Measurements from ENCODE around the gene NRCAM.

Gene NRCAM

DNA sequence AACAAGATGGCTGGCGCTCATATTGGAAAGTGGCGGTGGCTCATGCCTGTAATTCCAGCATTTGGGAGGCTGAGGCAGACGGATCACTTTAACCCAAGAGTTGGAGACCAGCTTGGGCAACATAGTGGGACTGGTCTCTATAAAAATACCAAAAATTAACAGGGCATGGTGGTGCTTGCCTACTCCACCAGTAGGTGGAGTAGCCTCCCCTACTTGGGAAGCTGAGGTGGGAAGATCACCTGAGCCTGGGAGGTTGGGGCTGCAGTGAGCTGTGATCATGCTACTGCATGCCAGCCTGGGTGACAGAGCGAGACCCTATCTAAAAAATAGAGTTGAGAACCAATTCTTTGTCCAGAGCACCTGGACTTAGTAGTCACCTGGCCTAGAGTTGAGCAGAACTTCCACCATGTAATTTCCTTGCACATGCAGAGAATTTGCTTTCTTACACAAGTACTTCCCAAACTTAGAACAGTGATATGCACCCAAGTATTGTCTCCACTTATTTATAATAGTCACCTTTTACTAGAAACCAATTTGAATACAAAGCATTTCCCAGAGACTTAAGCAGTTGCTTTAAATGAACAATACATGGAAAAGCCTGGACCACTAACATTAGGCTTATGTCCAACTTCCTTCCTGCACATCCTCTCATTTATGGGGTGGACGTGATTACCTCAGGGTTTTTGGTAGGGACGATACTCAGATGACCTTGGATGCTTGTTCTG, 342.0 kb downstream of the NRCAM start:
- no peak for FAIRE-seq

DNA sequence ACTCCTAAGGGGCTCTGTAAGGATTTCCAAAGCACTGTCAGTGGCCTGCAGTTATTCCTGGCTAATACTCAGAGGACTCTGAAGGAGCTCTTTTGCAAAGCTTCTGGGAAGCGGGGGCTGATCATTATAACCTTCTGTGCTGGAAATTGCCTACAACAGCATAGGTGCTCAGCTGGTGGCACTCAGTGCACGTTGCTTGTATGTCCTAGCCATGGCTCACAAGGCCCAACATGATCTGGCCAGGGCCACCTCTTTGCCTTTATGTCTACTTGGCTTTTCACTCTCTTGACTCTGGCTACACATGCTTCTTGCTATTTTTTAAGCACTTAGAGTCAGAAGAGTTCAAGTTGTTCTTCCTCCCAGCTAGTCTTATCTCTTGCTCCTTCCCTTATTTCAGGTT, 343.6 kb downstream of the NRCAM start:
- FAIRE-seq, result no peak

DNA sequence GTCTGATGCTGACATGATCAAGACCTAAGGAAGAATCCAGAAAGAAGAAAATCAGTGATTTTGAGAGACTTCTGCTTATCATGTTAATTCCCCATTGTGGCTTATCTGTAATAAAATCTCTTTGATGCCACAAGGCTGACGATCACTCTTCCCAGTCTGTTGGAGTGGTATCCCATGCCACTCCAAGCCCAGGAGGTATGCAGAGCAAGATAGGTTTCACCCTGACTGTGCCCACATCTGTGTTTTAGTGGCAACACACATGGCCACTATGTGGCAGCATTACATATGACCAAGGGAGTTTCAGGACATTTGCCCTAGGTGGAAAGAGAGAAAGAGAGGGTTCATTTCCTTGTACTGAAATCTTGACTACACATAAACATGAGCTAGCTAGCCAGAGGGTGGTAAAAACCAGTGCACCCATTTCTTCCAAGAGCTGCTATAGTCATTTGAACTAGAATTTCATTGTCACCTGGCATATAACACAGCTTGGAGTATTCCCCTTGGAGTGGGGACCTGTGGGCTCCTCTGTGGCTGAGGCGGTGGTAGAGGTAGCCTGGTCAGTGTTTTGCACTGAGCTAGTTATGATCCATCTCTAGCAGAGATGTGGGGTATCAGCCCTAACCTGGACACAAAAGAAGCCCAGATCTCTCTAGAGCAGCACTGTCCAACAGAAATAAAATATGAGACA, 346.9 kb downstream of the NRCAM start:
- FAIRE-seq, result no peak

DNA sequence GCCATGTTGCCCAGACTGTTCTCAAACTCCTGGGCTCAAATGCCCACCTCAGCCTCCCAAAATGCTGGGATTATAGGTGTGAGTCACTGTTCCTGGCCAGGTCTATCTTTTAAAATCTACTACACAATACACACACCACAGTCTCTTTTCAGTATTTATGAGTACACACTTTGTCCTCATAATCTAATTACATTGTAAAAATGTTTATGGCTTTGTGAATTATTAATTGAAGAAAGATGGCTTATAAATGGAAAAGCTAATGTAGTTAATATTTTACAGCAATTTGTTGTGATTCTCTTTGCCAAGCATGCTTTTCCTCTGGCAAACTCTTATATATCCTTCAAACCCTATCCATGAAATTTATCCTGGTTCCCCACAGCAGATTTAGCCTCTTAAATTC, 348.1 kb downstream of the NRCAM start:
- no peak for FAIRE-seq

DNA sequence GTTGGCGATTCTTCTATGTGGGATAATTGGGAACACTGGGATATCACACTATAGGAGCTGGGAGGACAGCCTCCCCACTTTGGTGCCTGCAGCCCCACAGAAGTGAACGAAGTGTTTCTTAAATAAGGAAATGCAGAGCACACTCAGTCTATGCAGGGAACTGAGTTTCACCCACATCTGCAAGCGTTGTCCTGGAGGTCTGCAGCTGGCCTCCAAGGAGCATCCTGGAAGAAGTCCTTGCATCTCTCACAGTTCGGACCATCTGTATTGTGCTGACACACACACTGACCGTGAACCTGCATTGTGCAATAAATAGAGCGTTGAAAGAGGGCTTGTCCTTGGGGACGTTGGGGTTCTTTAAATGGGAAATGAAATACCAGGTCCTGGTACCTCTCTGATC, 351.9 kb downstream of the NRCAM start:
- FAIRE-seq, result no peak

DNA sequence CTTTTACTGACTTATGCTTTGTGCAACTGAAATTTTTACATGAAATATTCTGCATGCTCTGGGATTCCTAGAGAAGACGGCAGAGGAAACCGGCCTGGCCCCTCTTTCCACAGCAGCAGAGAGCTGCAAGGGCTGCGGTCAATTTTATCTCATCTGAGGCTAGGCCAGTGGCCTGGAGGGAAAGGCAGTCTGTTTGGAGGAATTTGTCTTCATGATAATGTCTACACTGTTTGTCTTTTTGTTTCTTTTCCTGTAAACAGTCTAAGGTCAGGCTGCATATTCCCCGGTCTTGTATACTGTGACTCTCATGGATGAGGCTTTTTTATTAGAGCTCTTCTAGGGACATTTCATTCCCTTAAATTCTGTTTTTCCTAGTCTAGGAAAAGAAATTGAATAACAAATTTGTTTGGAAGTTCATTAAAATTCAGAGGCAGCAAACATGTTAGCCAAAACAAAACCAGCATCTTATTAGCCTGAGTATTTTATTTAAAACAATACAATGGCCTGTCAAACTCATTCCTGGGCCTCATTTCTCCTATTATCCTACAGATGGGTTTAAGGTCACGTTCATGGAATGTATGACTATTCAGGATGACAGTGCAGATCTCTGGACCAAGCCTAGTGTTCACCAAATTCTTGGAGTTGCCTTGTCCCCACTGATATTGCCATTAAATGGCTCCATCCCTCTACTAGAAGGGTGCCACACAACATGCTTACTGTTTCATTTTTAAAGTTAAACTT, 352.5 kb downstream of the NRCAM start:
- no peak for FAIRE-seq

DNA sequence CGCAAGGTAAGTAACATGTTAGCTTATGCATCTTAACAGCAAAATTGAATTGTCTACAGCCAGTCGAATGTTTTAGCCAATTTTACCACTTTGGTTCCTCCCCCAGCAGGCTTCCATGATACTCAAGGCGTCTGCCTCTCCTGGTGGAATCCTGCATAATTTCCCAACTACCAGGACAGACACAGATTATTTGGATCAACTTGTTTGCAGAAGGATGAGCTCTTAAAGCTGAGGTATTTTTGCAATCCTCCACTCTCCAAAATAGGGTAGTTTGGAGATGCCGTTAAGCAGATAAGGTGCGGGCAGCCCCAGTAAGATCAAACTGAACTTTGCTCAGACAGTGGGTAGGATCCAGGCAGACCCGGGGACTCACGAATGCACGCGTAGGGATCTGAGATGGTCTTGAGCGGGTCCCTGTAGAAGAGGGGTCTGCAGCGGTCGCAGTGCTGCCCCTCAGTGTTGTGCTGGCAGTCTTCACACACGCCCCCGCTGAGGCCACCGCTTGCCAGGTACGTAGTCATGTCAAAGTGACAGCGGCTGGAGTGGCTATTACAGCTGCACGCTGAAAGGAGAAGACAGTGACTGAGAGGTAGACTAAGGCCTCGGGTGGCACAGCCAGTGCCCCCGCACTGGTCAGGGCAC, 353.4 kb downstream of the NRCAM start:
- no peak for FAIRE-seq

DNA sequence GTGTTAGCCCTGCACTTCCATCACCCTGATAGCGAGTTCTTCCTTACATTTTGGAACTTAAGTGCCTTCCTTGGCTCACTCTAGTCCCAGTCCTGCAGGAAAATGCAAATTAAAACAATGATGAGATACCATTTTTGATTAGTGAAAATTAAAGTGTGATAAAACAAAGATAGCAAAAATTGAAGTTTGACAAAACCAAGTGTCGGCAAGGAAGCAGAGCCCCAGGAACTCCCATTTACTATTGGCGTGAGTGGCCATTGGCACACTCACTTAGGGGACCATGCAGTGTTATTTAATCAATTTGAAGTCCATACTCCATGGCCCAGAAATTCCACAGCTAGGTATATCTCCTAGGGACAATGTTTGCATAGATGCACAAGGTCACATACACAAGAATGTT, 354.5 kb downstream of the NRCAM start:
- FAIRE-seq, result no peak

DNA sequence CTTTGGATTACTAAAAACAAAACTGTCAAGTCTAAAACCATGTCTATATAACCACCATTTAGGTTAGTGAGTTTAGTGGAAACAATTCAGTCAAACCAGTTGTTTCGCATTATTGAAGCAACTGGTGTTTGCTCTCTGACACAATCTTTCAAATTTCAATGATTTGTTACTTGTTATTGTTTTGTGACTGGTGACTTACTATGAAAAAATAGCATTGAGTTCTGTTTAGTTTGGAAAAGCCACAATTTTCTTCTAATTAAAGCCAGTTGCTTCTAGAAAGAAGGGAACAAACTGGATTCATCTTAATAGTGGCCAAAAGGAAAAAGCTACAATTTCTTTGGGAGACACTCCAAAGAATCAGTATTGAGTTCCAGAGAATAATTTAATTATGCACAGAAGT, 356.5 kb downstream of the NRCAM start:
- FAIRE-seq, result no peak

DNA sequence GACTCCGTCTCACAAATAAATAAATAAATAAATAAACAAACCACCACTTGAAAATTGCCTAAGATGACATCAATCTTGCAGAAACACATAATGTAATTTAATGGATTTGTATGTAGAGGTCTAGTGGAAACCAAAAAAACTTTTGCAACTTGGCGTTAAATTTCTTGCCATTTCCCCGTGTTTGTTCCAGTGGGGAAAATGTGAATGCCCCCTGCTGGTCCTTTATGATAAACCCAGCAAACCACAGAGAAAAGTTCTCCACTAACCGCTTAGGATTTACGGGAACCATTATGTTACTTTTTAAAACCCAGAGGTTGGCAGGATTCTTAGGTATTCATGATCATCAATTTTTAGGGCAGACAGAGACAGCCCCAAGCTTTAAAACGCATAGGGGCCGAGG, 358.5 kb downstream of the NRCAM start:
- no peak for FAIRE-seq

Measured in A204.1 (cell line).